ENCODE data around the gene PLPP1. TPM values are rescaled to one million over a fixed set of nuclear protein-coding genes. Genes with fewer than 3 reads are reported as not detected.
"Not testable (repeated sequence)": the region's sequence is repeated elsewhere in the genome, so short reads cannot be mapped to it uniquely, and the experiment has no call there.

PLPP1 gene
- total and polyA plus RNA-seq, 5 donors, result 79.8 to 150 (median 96.3) TPM

GRCh38 chr5:55546947-55547346 is 12.2 kb upstream of the PLPP1 start:
- DNase-seq, result no peak
- H3K27ac ChIP-seq (ENCODE audit: low read length), result no peak overlapping the region
- no peak overlapping the region for H3K4me3 ChIP-seq (ENCODE audit: low read length)
- intact Hi-C loops (cut with DNase I), result no loop called here
- H3K9me3 ChIP-seq (ENCODE audit: control insufficient read depth, low read length), result no peaks in the 10 kb centered on the region
- 92% methylated on average over 2 of the region's 2 CpGs for WGBS
- no peaks in the 10 kb centered on the region for H3K27me3 ChIP-seq (ENCODE audit: control insufficient read depth, insufficient read depth)
- H3K4me1 ChIP-seq (ENCODE audit: control insufficient read depth, insufficient read depth, low read length), result no peaks in the 10 kb centered on the region
- ATAC-seq, result no peak

- 81% methylated on average over 2 of the region's 2 CpGs for WGBS
These were observed 9.6 kb upstream of the PLPP1 start for GRCh38 chr5:55544341-55544740.

GRCh38 chr5:55541056-55541635 is 6.4 kb upstream of the PLPP1 start:
- DNase-seq, result no peak
- Histone ChIP-seq H3K9me3 (ENCODE audit: control insufficient read depth, low read length) (no peaks in the 10 kb centered on the region), H3K4me3 (ENCODE audit: low read length) (no peak overlapping the region), H3K27ac (ENCODE audit: low read length) (no peak overlapping the region), H3K4me1 (ENCODE audit: control insufficient read depth, insufficient read depth, low read length) (no peaks in the 10 kb centered on the region), H3K27me3 (ENCODE audit: control insufficient read depth, insufficient read depth) (no peaks in the 10 kb centered on the region)
- ATAC-seq, result no peak
- intact Hi-C loops (cut with DNase I), result no loop called here
- WGBS, result 97% methylated on average over 1 of the region's 1 CpG

More at GRCh38 chr5:55544341-55544740, 9.6 kb upstream of the PLPP1 start:
- Histone ChIP-seq H3K27ac (ENCODE audit: low read length) (no peak overlapping the region), H3K27me3 (ENCODE audit: control insufficient read depth, insufficient read depth) (no peaks in the 10 kb centered on the region), H3K4me1 (ENCODE audit: control insufficient read depth, insufficient read depth, low read length) (no peaks in the 10 kb centered on the region), H3K9me3 (ENCODE audit: control insufficient read depth, low read length) (no peaks in the 10 kb centered on the region), H3K4me3 (ENCODE audit: low read length) (no peak overlapping the region)
- no peak for ATAC-seq
- intact Hi-C loops (cut with DNase I), result no loop called here
- no peak for DNase-seq

GRCh38 chr5:55540525-55540924 is 5.8 kb upstream of the PLPP1 start:
- no peak overlapping the region for H3K27ac ChIP-seq (ENCODE audit: low read length)
- no peaks in the 10 kb centered on the region for H3K27me3 ChIP-seq (ENCODE audit: control insufficient read depth, insufficient read depth)
- 33% methylated on average over 2 of the region's 2 CpGs for WGBS
- no peaks in the 10 kb centered on the region for H3K4me1 ChIP-seq (ENCODE audit: control insufficient read depth, insufficient read depth, low read length)
- H3K4me3 ChIP-seq (ENCODE audit: low read length), result no peak overlapping the region
- no peak for ATAC-seq
- DNase-seq, result no peak
- intact Hi-C loops (cut with DNase I), result no loop called here
- H3K9me3 ChIP-seq (ENCODE audit: control insufficient read depth, low read length), result no peaks in the 10 kb centered on the region

- no peak overlapping the region for H3K27ac ChIP-seq (ENCODE audit: low read length)
- intact Hi-C loops (cut with DNase I), result no loop called here
- no peaks in the 10 kb centered on the region for H3K27me3 ChIP-seq (ENCODE audit: control insufficient read depth, insufficient read depth)
- H3K4me1 ChIP-seq (ENCODE audit: control insufficient read depth, insufficient read depth, low read length), result no peaks in the 10 kb centered on the region
- H3K9me3 ChIP-seq (ENCODE audit: control insufficient read depth, low read length), result no peaks in the 10 kb centered on the region
- 91% methylated on average over 1 of the region's 1 CpG for WGBS
- no peak overlapping the region for H3K4me3 ChIP-seq (ENCODE audit: low read length)
- no peak for ATAC-seq
- no peak for DNase-seq
These were observed 5.3 kb upstream of the PLPP1 start for GRCh38 chr5:55540024-55540423.

- Histone ChIP-seq H3K4me3 (ENCODE audit: low read length) (no peak overlapping the region), H3K27ac (ENCODE audit: low read length) (no peak overlapping the region), H3K27me3 (ENCODE audit: control insufficient read depth, insufficient read depth) (no peaks in the 10 kb centered on the region), H3K9me3 (ENCODE audit: control insufficient read depth, low read length) (no peaks in the 10 kb centered on the region), H3K4me1 (ENCODE audit: control insufficient read depth, insufficient read depth, low read length) (no peaks in the 10 kb centered on the region)
- DNase-seq (no peak), ATAC-seq (no peak)
- intact Hi-C loops (cut with DNase I), result loop anchor here in 2 of 4 donors (10.0 kb wide), 2 partner anchors 56 to 114 kb away; no protein-coding TSS in a partner anchor
- 28% methylated on average over 2 of the region's 2 CpGs for WGBS
These were observed 3.9 kb upstream of the PLPP1 start for GRCh38 chr5:55538661-55539060.

- H3K27ac ChIP-seq (ENCODE audit: low read length); H3K27me3 ChIP-seq (ENCODE audit: control insufficient read depth, insufficient read depth); DNase-seq; ATAC-seq; H3K9me3 ChIP-seq (ENCODE audit: control insufficient read depth, low read length); H3K4me1 ChIP-seq (ENCODE audit: control insufficient read depth, insufficient read depth, low read length); H3K4me3 ChIP-seq (ENCODE audit: low read length): not testable (repeated sequence)
- intact Hi-C loops (cut with DNase I), result loop anchor here in 2 of 4 donors (10.0 kb wide), 2 partner anchors 57 to 113 kb away; no protein-coding TSS in a partner anchor
- 96% methylated on average over 8 of the region's 8 CpGs for WGBS
These were observed 2.6 kb upstream of the PLPP1 start for GRCh38 chr5:55537315-55537714.

GRCh38 chr5:55535199-55535905 is 588 bp upstream of the PLPP1 start:
- ATAC-seq, result peak; percentile 42 to 50
- Histone ChIP-seq H3K4me1 (ENCODE audit: control insufficient read depth, insufficient read depth, low read length) (peaks cover 3% of the 10 kb centered on the region), H3K27me3 (ENCODE audit: control insufficient read depth, insufficient read depth) (no peaks in the 10 kb centered on the region), H3K4me3 (ENCODE audit: low read length) (peak overlapping the region; percentile 81), H3K27ac (ENCODE audit: low read length) (peak overlapping the region; percentile 97), H3K9me3 (ENCODE audit: control insufficient read depth, low read length) (no peaks in the 10 kb centered on the region)
- DNase-seq, result no peak
- 9% methylated on average over 19 of the region's 19 CpGs for WGBS
- intact Hi-C loops (cut with DNase I), result loop anchor here in 2 of 4 donors (10.0 kb wide), 2 partner anchors 59 to 111 kb away; no protein-coding TSS in a partner anchor

GRCh38 chr5:55533521-55534435 is 986 bp downstream of the PLPP1 start:
- H3K27me3 ChIP-seq (ENCODE audit: control insufficient read depth, insufficient read depth), result no peaks in the 10 kb centered on the region
- peak; percentile 66 to 70 for ATAC-seq
- no peak for DNase-seq
- intact Hi-C loops (cut with DNase I), result loop anchor here in 3 of 4 donors (5.0 to 10.0 kb wide), 3 partner anchors 61 to 109 kb away; no protein-coding TSS in a partner anchor
- peak overlapping the region; percentile 81 for H3K4me3 ChIP-seq (ENCODE audit: low read length)
- peaks cover 3% of the 10 kb centered on the region for H3K4me1 ChIP-seq (ENCODE audit: control insufficient read depth, insufficient read depth, low read length)
- peak overlapping the region; percentile 97 for H3K27ac ChIP-seq (ENCODE audit: low read length)
- 2% methylated on average over 25 of the region's 25 CpGs for WGBS
- H3K9me3 ChIP-seq (ENCODE audit: control insufficient read depth, low read length), result no peaks in the 10 kb centered on the region

GRCh38 chr5:55530669-55531068 is 4.1 kb downstream of the PLPP1 start:
- peak; percentile 35 to 79 (median 67) for DNase-seq
- WGBS, result 71% methylated on average over 27 of the region's 27 CpGs
- no peak overlapping the region for H3K27ac ChIP-seq (ENCODE audit: low read length)
- intact Hi-C loops (cut with DNase I), result loop anchor here in 3 of 4 donors (5.0 to 10.0 kb wide), 3 partner anchors 64 to 106 kb away; no protein-coding TSS in a partner anchor
- ATAC-seq, result no peak
- peaks cover 3% of the 10 kb centered on the region for H3K4me1 ChIP-seq (ENCODE audit: control insufficient read depth, insufficient read depth, low read length)
- no peaks in the 10 kb centered on the region for H3K9me3 ChIP-seq (ENCODE audit: control insufficient read depth, low read length)
- no peaks in the 10 kb centered on the region for H3K27me3 ChIP-seq (ENCODE audit: control insufficient read depth, insufficient read depth)
- peak overlapping the region; percentile 54 for H3K4me3 ChIP-seq (ENCODE audit: low read length)

All from right cardiac atrium (tissue), 5 donors.